Endothelial cell of umbilical vein (primary cell): ENCODE results near the gene AP3S2. TPM values are rescaled to one million over a fixed set of nuclear protein-coding genes. Genes with fewer than 3 reads are reported as not detected.
"Not testable (repeated sequence)": the region's sequence is repeated elsewhere in the genome, so short reads cannot be mapped to it uniquely, and the experiment has no call there.

Source experiments
- BruUV-seq: library from RNA; stranded (reverse); fragments of 400-500 nt; replicated peaks from 2 replicates; lab custom pipeline; 2021; lab: Mats Ljungman, UMichigan
- CTCF ChIA-PET: fragments of 300-600, 350-600 bp; sonication (Branson Sonifier 250); formaldehyde crosslinking; loops from one replicate; lab custom pipeline; 2021; ENCODE audit warnings: antibody characterized with exemption, inconsistent platforms; lab: Charles Lee
- POLR2A ChIA-PET: fragments of 300-600, 350-600 bp; sonication (Branson Sonifier 250); formaldehyde crosslinking; loops from one replicate; lab custom pipeline; 2021; ENCODE audit warnings: antibody characterized with exemption, inconsistent platforms; lab: Charles Lee
- DNase-seq: peaks from one replicate; pipeline ENCODE4 v3.0.0-alpha.2; 2011; ENCODE audit warnings: low read depth, low spot score
- FAIRE-seq: peaks from 2 replicates; lab custom pipeline; 2011; peaks lifted over from hg19 to GRCh38; lab: Jason Lieb, UNC
- H2AFZ ChIP-seq: 2 replicates; pipeline ENCODE4 v1.6.0; 2012; ENCODE audit warnings: low read depth, low read length, control low read depth, inconsistent platforms
- H3K27ac ChIP-seq: 2 replicates; pipeline ENCODE4 v1.5.1; 2011; ENCODE audit warnings: low read depth, mild to moderate bottlenecking, control low read depth, low read length, moderate library complexity; ENCODE audit not compliant: insufficient read depth
- H3K27me3 ChIP-seq, 2 experiments: 2 replicates each; pipeline versions ENCODE4 v1.6.0 to v1.6.1; 2011; ENCODE audit warnings: low read length in 2 of 2, mixed read lengths in 1 of 2; ENCODE audit not compliant: control insufficient read depth in 2 of 2, insufficient read depth in 2 of 2
- H3K36me3 ChIP-seq, 2 experiments: 2 replicates in 1 of 2; 3 replicates in 1 of 2; pipeline ENCODE4 v1.5.1; 2011; ENCODE audit warnings: low read length in 2 of 2, mild to moderate bottlenecking in 1 of 2, moderate library complexity in 1 of 2; ENCODE audit not compliant: control insufficient read depth in 2 of 2, insufficient read depth in 2 of 2; ENCODE audit errors: extremely low read depth in 1 of 2
- H3K4me1 ChIP-seq: 3 replicates; pipeline ENCODE4 v1.5.1; 2011; ENCODE audit warnings: mild to moderate bottlenecking, low read length; ENCODE audit not compliant: control insufficient read depth, insufficient read depth; ENCODE audit errors: extremely low read depth
- H3K4me2 ChIP-seq: 2 replicates; pipeline ENCODE4 v1.6.1; 2011; ENCODE audit warnings: low read length, control low read depth, mixed read lengths; ENCODE audit not compliant: insufficient read depth
- H3K4me3 ChIP-seq, 3 experiments: fragments of 200-600 bp in 1 of 3; sonication (generic), shearing (Covaris generic) in 1 of 3; replicated peaks in 1 of 3; 2 replicates each; pipeline ENCODE4 v1.5.1; 2011 to 2016; ENCODE audit warnings: control low read depth in 3 of 3, low read length in 3 of 3, mild to moderate bottlenecking in 2 of 3, inconsistent platforms in 1 of 3, low read depth in 1 of 3, moderate library complexity in 1 of 3; ENCODE audit not compliant: insufficient read depth in 1 of 3
- H3K79me2 ChIP-seq: 2 replicates; pipeline ENCODE4 v1.6.0; 2012; ENCODE audit warnings: low read length, inconsistent platforms; ENCODE audit not compliant: control insufficient read depth, insufficient read depth
- H3K9ac ChIP-seq: replicated peaks from 2 replicates; pipeline ENCODE3; 2011; ENCODE audit warnings: low read length, control low read depth; ENCODE audit not compliant: insufficient read depth; ENCODE audit errors: extremely low read depth
- H3K9me1 ChIP-seq: replicated peaks from 3 replicates; pipeline ENCODE4 v1.6.0; 2011; ENCODE audit warnings: mild to moderate bottlenecking, low read length; ENCODE audit not compliant: control insufficient read depth, insufficient read depth; ENCODE audit errors: extremely low read depth
- H3K9me3 ChIP-seq: replicated peaks from 2 replicates; pipeline ENCODE4 v1.5.1; 2012; ENCODE audit warnings: low read length, inconsistent platforms; ENCODE audit not compliant: control insufficient read depth, insufficient read depth
- H4K20me1 ChIP-seq: replicated peaks from 2 replicates; pipeline ENCODE3; 2011; ENCODE audit warnings: mild to moderate bottlenecking, low read length; ENCODE audit not compliant: control insufficient read depth, insufficient read depth; ENCODE audit errors: extremely low read depth
- GATA2 ChIP-seq: IDR thresholded peaks from 2 replicates; pipeline ENCODE4 v1.7.0; 2011; ENCODE audit warnings: low read depth, mild to moderate bottlenecking, moderate library complexity, mixed read lengths, low read length; ENCODE audit not compliant: insufficient read length, insufficient read depth
- JUN ChIP-seq: IDR thresholded peaks from 2 replicates; pipeline ENCODE4 v1.6.1; 2011; ENCODE audit warnings: borderline replicate concordance, low read depth; ENCODE audit not compliant: insufficient read length, insufficient read depth
- MYC ChIP-seq: IDR thresholded peaks from one replicate; pipeline ENCODE4 v1.6.1; 2011; ENCODE audit warnings: mild to moderate bottlenecking, low read depth, low read length
- POLR2A ChIP-seq: IDR thresholded peaks from 2 replicates; pipeline ENCODE4 v1.6.1; 2012; ENCODE audit warnings: low read depth, mild to moderate bottlenecking, control low read depth, low read length
- POLR2AphosphoS5 ChIP-seq: IDR thresholded peaks from 2 replicates; pipeline ENCODE4 v1.6.1; 2012; ENCODE audit warnings: low read depth, mild to moderate bottlenecking, control low read depth, low read length, moderate library complexity; ENCODE audit not compliant: insufficient read depth
- dilution Hi-C: fragments of 300-500 bp; cut with MboI; formaldehyde crosslinking; loops from one replicate; pipeline ENCODE4 v1.15.0; 2019; ENCODE audit warnings: low sequenced_read_pairs; ENCODE audit not compliant: extremely low pct_ligation_motif_present
- intact Hi-C: fragments of 100-400 bp; cut with micrococcal nuclease; formaldehyde crosslinking; loops from one replicate; pipeline ENCODE4 v1.10.0; 2022
- polyA plus RNA-seq, 4 experiments: library from polyadenylated mRNA; depleted of rRNA in 3 of 4; stranded (reverse) in 3 of 4; unstranded in 1 of 4; fragments of >200 nt; gene quantifications; 2 replicates each; pipeline versions ENCODE4 v1.2.1 to v1.2.3, GENCODE V29; 2011 to 2012; ENCODE audit warnings: missing spikeins in 1 of 4
- total RNA-seq: library from RNA; stranded (reverse); gene quantifications from 2 replicates; pipeline ENCODE4 v1.2.3, GENCODE V29; 2021
- TF ChIP-seq, protein P1 (sequence below): IDR thresholded peaks from 2 replicates; pipeline ENCODE4 v1.6.1; 2011; ENCODE audit not compliant: insufficient read depth, insufficient read length
- TF ChIP-seq, protein P2 (sequence below), 2 donors: IDR thresholded peaks; 1 replicate in 1 of 2; 2 replicates in 1 of 2; pipeline ENCODE4 v1.5.1; 2011; ENCODE audit warnings: low read length in 2 of 2, mild to moderate bottlenecking in 2 of 2, moderate library complexity in 2 of 2, control low read depth in 1 of 2, inconsistent platforms in 1 of 2, low read depth in 1 of 2; ENCODE audit not compliant: insufficient read depth in 1 of 2; ENCODE audit errors: extremely low read depth in 1 of 2

AP3S2 gene
- total and polyA plus RNA-seq, 2 donors (not counting 3 experiments of a cell fraction or from before 2014, with no cell fraction given) = 14.6 to 31.1 TPM

DNA sequence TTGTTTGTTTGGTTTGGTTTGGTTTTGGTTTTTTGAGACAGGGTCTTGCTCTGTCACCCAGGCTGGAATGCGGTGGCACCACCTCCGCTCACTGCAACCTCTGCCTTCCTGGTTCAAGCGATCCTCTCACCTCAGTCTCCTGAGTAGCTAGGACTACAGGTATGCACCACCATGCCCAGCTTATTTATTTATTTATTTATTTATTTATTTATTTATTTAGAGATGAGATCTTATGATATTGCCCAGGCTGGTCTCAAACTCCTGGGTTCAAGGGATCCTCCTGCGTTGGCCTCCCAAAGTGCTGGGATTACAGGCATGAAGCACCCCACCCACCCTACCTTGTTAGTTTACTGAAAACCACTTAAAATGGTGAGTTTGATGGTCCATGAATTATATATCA, 105.2 kb downstream of the AP3S2 start:
- peaks cover 7 to 30% of the 10 kb centered on the region in 2 experiments for H3K36me3 ChIP-seq

DNA sequence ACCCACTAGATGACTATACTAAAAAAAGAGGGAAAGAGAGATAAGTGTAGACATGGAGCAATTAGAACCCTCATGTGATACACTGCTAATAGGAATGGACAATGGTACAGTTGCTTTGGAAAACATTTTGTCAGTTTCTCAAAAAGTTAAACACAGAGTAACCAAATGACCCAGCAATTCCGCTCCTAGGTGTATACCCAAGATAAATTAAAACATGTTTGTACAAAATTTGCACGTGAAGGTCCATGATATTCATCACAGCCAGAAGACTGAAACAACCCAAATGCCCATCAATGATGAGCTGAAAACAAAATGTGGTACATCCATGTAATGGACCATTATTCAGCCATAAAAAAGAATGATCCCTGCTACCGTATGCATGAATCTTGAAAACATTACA, 105.8 kb downstream of the AP3S2 start:
- Histone ChIP-seq H2AFZ (no peak overlapping the region), H3K9ac (no peak overlapping the region), H3K79me2 (no peaks in the 10 kb centered on the region), H3K4me2 (no peak overlapping the region), H3K4me3 (no peak overlapping the region), H4K20me1 (no peaks in the 10 kb centered on the region), H3K9me1 (no peaks in the 10 kb centered on the region), H3K9me3 (no peaks in the 10 kb centered on the region), H3K27ac (no peak overlapping the region), H3K36me3 (peaks cover 7 to 30% of the 10 kb centered on the region in 2 experiments), H3K27me3 (no peaks in the 10 kb centered on the region), H3K4me1 (no peaks in the 10 kb centered on the region)
- dilution Hi-C loops = no loop called here
- TF ChIP-seq JUN (no peak), MYC (no peak), POLR2AphosphoS5 (no peak), POLR2A (no peak), GATA2 (no peak)
- TF ChIP-seq, protein P1, sequence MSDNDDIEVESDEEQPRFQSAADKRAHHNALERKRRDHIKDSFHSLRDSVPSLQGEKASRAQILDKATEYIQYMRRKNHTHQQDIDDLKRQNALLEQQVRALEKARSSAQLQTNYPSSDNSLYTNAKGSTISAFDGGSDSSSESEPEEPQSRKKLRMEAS = no peak
- TF ChIP-seq, protein P2, sequence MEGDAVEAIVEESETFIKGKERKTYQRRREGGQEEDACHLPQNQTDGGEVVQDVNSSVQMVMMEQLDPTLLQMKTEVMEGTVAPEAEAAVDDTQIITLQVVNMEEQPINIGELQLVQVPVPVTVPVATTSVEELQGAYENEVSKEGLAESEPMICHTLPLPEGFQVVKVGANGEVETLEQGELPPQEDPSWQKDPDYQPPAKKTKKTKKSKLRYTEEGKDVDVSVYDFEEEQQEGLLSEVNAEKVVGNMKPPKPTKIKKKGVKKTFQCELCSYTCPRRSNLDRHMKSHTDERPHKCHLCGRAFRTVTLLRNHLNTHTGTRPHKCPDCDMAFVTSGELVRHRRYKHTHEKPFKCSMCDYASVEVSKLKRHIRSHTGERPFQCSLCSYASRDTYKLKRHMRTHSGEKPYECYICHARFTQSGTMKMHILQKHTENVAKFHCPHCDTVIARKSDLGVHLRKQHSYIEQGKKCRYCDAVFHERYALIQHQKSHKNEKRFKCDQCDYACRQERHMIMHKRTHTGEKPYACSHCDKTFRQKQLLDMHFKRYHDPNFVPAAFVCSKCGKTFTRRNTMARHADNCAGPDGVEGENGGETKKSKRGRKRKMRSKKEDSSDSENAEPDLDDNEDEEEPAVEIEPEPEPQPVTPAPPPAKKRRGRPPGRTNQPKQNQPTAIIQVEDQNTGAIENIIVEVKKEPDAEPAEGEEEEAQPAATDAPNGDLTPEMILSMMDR (IDR thresholded peaks at IDR 0.05; ENCODE audit: extremely low read depth in 1 of 2, insufficient read depth in 1 of 2, low read depth in 1 of 2, low read length in 2 of 2) = no peak
- DNase-seq (no peak), FAIRE-seq (no peak)
- BruUV-seq = no TSS peak
- POLR2A ChIA-PET = no interaction called here
- CTCF ChIA-PET = interaction anchor here (1.5 to 2.7 kb wide), 2 partner anchors 27 to 87 kb away, joined by 8 read pairs; no protein-coding TSS in a partner anchor
- intact Hi-C loops = no loop called here

More for the DNA sequence above, 105.2 kb downstream of the AP3S2 start:
- H2AFZ ChIP-seq, BruUV-seq, H3K79me2 ChIP-seq, FAIRE-seq, dilution Hi-C loops, DNase-seq, H3K9ac ChIP-seq, H3K4me2 ChIP-seq, H3K27me3 ChIP-seq, H3K4me1 ChIP-seq, H4K20me1 ChIP-seq, H3K9me1 ChIP-seq, intact Hi-C loops, H3K27ac ChIP-seq, POLR2A ChIA-PET, H3K4me3 ChIP-seq, H3K9me3 ChIP-seq: not testable (repeated sequence)
- CTCF ChIA-PET = interaction anchor here (1.5 to 2.7 kb wide), 2 partner anchors 28 to 86 kb away, joined by 8 read pairs; no protein-coding TSS in a partner anchor
